ENCODE data around the gene TRABD2B.

DNA sequence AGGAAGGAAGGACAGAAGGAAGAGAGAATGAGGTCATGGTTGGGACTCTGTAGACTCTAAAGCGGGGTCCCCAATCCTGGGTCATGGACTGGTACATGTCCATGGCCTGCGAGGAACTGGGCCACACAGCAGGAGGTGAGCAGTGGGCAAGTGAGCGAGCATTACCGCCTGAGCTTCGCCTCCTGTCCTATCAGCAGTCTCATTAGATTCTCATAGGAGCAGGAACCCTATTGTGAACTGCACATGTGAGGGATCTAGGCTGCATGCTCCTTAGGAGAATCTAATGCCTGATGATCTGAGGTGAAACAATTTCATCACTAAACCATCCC lies 128.9 kb downstream of the TRABD2B start:
- TF ChIP-seq, protein P1, sequence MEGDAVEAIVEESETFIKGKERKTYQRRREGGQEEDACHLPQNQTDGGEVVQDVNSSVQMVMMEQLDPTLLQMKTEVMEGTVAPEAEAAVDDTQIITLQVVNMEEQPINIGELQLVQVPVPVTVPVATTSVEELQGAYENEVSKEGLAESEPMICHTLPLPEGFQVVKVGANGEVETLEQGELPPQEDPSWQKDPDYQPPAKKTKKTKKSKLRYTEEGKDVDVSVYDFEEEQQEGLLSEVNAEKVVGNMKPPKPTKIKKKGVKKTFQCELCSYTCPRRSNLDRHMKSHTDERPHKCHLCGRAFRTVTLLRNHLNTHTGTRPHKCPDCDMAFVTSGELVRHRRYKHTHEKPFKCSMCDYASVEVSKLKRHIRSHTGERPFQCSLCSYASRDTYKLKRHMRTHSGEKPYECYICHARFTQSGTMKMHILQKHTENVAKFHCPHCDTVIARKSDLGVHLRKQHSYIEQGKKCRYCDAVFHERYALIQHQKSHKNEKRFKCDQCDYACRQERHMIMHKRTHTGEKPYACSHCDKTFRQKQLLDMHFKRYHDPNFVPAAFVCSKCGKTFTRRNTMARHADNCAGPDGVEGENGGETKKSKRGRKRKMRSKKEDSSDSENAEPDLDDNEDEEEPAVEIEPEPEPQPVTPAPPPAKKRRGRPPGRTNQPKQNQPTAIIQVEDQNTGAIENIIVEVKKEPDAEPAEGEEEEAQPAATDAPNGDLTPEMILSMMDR (IDR thresholded peaks at IDR 0.05), result no peak
- no peak for TF ChIP-seq POLR2A (IDR thresholded peaks at IDR 0.05)
